NCI-H187 (cell line): ENCODE results near the gene GPC2.
"Not testable (repeated sequence)": the region's sequence is repeated elsewhere in the genome, so short reads cannot be mapped to it uniquely, and the experiment has no call there.

Experiments
- DNase-seq, 2 experiments: peaks; one replicate each; lab custom pipeline; 2025; lab: John Stamatoyannopoulos, UW

The GPC2 gene

GRCh38 chr7:100200693-100201092 lies 23.5 kb upstream of the GPC2 start:
- no peak for DNase-seq

GRCh38 chr7:100198266-100198665 lies 21.1 kb upstream of the GPC2 start:
- DNase-seq, result no peak

- DNase-seq, result not testable (repeated sequence)
Measured at GRCh38 chr7:100195901-100196322, 18.7 kb upstream of the GPC2 start.

- DNase-seq, result no peak
Measured at GRCh38 chr7:100195222-100195621, 18.0 kb upstream of the GPC2 start.

- no peak for DNase-seq
Measured at GRCh38 chr7:100192969-100193368, 15.8 kb upstream of the GPC2 start.

- DNase-seq, result not testable (repeated sequence)
Measured at GRCh38 chr7:100192281-100192862, 15.2 kb upstream of the GPC2 start.

- no peak for DNase-seq
Measured at GRCh38 chr7:100191775-100192174, 14.6 kb upstream of the GPC2 start.

- no peak for DNase-seq
Measured at GRCh38 chr7:100190048-100190711, 13.0 kb upstream of the GPC2 start.

- DNase-seq, result no peak
Measured at GRCh38 chr7:100189061-100189460, 11.9 kb upstream of the GPC2 start.

GRCh38 chr7:100185726-100186125 lies 8.5 kb upstream of the GPC2 start:
- no peak for DNase-seq

GRCh38 chr7:100183090-100183489 lies 5.9 kb upstream of the GPC2 start:
- not testable (repeated sequence) for DNase-seq

- not testable (repeated sequence) for DNase-seq
Measured at GRCh38 chr7:100182616-100183015, 5.4 kb upstream of the GPC2 start.

GRCh38 chr7:100180084-100180483 lies 2.9 kb upstream of the GPC2 start:
- not testable (repeated sequence) for DNase-seq

GRCh38 chr7:100176096-100177044 lies 811 bp downstream of the GPC2 start:
- DNase-seq, result no peak

GRCh38 chr7:100175296-100175935 lies 1.8 kb downstream of the GPC2 start:
- no peak for DNase-seq

- DNase-seq, result no peak
Measured at GRCh38 chr7:100174582-100174981, 2.6 kb downstream of the GPC2 start.

GRCh38 chr7:100173806-100174495 lies 3.2 kb downstream of the GPC2 start:
- DNase-seq, result no peak

- no peak for DNase-seq
Measured at GRCh38 chr7:100171840-100172239, 5.3 kb downstream of the GPC2 start.

GRCh38 chr7:100171087-100171681 lies 6.0 kb downstream of the GPC2 start:
- DNase-seq, result no peak

- DNase-seq, result no peak
Measured at GRCh38 chr7:100170101-100170897, 6.9 kb downstream of the GPC2 start.
